GM12891 (cell line): ENCODE measurements around the gene NRXN3.

ENCODE experiments used
- DNase-seq: peaks from one replicate; pipeline ENCODE4 v3.0.0; 2011; ENCODE audit warnings: low spot score; ENCODE audit not compliant: insufficient read length
- FAIRE-seq: peaks from 2 replicates; lab custom pipeline; 2011; peaks lifted over from hg19 to GRCh38; lab: Jason Lieb, UNC
- PAX5 ChIP-seq: IDR thresholded peaks from 2 replicates; pipeline ENCODE4 v1.6.1; 2011; ENCODE audit warnings: low read length, moderate library complexity, mild to moderate bottlenecking; ENCODE audit not compliant: insufficient read depth, severe bottlenecking
- POLR2A ChIP-seq: IDR thresholded peaks from 2 replicates; pipeline ENCODE4 v1.6.1; 2011; ENCODE audit warnings: low read depth, low read length, control low read depth
- POLR2AphosphoS5 ChIP-seq: IDR thresholded peaks from 2 replicates; pipeline ENCODE4 v1.6.1; 2011; ENCODE audit warnings: low read depth, low read length, control low read depth
- POU2F2 ChIP-seq: IDR thresholded peaks from 2 replicates; pipeline ENCODE4 v1.6.1; 2011; ENCODE audit warnings: low read depth, mild to moderate bottlenecking, control low read depth, low read length, moderate library complexity
- SPI1 ChIP-seq: IDR thresholded peaks from 2 replicates; pipeline ENCODE4 v1.6.1; 2011; ENCODE audit warnings: low read depth, low read length, control low read depth
- TAF1 ChIP-seq: IDR thresholded peaks from 2 replicates; pipeline ENCODE4 v1.6.1; 2011; ENCODE audit warnings: low read depth, low read length, control low read depth

NRXN3 gene

GRCh38 chr14:79557309-79557708 lies 1387.1 kb downstream of the NRXN3 start:
- no peak for TF ChIP-seq POLR2A
- no peak for TF ChIP-seq TAF1
- TF ChIP-seq SPI1: no peak
- TF ChIP-seq POLR2AphosphoS5: no peak
- TF ChIP-seq PAX5: no peak
- TF ChIP-seq POU2F2: no peak
- DNase-seq: no peak
- no peak for FAIRE-seq

GRCh38 chr14:79562185-79562584 lies 1392.0 kb downstream of the NRXN3 start:
- DNase-seq: no peak
- TF ChIP-seq POLR2A (no peak), SPI1 (no peak), PAX5 (no peak), POU2F2 (no peak), POLR2AphosphoS5 (no peak), TAF1 (no peak)
- FAIRE-seq: no peak

- no peak for DNase-seq
- no peak for FAIRE-seq
- TF ChIP-seq SPI1 (no peak), POU2F2 (no peak), PAX5 (no peak), TAF1 (no peak), POLR2AphosphoS5 (no peak), POLR2A (no peak)
Measured at GRCh38 chr14:79564371-79564770, 1394.2 kb downstream of the NRXN3 start.

- FAIRE-seq (no peak), DNase-seq (no peak)
- TF ChIP-seq SPI1 (no peak), TAF1 (no peak), POLR2A (no peak), PAX5 (no peak), POLR2AphosphoS5 (no peak), POU2F2 (no peak)
Measured at GRCh38 chr14:79567306-79567705, 1397.1 kb downstream of the NRXN3 start.

GRCh38 chr14:79568594-79568993 lies 1398.4 kb downstream of the NRXN3 start:
- no peak for DNase-seq
- TF ChIP-seq PAX5: no peak
- TF ChIP-seq POLR2A: no peak
- no peak for TF ChIP-seq SPI1
- TF ChIP-seq TAF1: no peak
- no peak for TF ChIP-seq POLR2AphosphoS5
- no peak for TF ChIP-seq POU2F2
- no peak for FAIRE-seq

GRCh38 chr14:79569072-79569471 lies 1398.9 kb downstream of the NRXN3 start:
- TF ChIP-seq POU2F2: no peak
- TF ChIP-seq SPI1: no peak
- no peak for TF ChIP-seq TAF1
- TF ChIP-seq POLR2AphosphoS5: no peak
- no peak for TF ChIP-seq POLR2A
- no peak for TF ChIP-seq PAX5
- FAIRE-seq: no peak
- DNase-seq: no peak

- TF ChIP-seq PAX5 (no peak), POU2F2 (no peak), POLR2AphosphoS5 (no peak), TAF1 (no peak), POLR2A (no peak), SPI1 (no peak)
- DNase-seq: no peak
- FAIRE-seq: no peak
Measured at GRCh38 chr14:79570648-79571047, 1400.5 kb downstream of the NRXN3 start.

GRCh38 chr14:79571366-79571765 lies 1401.2 kb downstream of the NRXN3 start:
- FAIRE-seq (no peak), DNase-seq (no peak)
- no peak for TF ChIP-seq POU2F2
- TF ChIP-seq POLR2AphosphoS5: no peak

- TF ChIP-seq TAF1 (no peak), PAX5 (no peak), SPI1 (no peak), POU2F2 (no peak), POLR2AphosphoS5 (no peak), POLR2A (no peak)
- DNase-seq (no peak), FAIRE-seq (no peak)
Measured at GRCh38 chr14:79573486-79573885, 1403.3 kb downstream of the NRXN3 start.

GRCh38 chr14:79575032-79575431 lies 1404.9 kb downstream of the NRXN3 start:
- DNase-seq (no peak), FAIRE-seq (no peak)
- TF ChIP-seq TAF1 (no peak), POLR2A (no peak), POU2F2 (no peak)

- no peak for DNase-seq
- TF ChIP-seq SPI1: no peak
- TF ChIP-seq POLR2A: no peak
- no peak for TF ChIP-seq POLR2AphosphoS5
- TF ChIP-seq POU2F2: no peak
- no peak for TF ChIP-seq TAF1
- no peak for TF ChIP-seq PAX5
- no peak for FAIRE-seq
Measured at GRCh38 chr14:79576424-79576823, 1406.3 kb downstream of the NRXN3 start.
